IPS DF 6.9 (cell line): ENCODE data around the gene ARTN.

ENCODE experiments used
- DNase-seq: peaks from one replicate; pipeline ENCODE4 v3.0.0-alpha.2; 2013; ENCODE audit warnings: low read depth, low spot score
- H3K27ac ChIP-seq: one replicate; pipeline ENCODE4 v1.5.1; 2013; ENCODE audit warnings: low read length, control low read depth
- H3K27me3 ChIP-seq: 2 replicates; pipeline ENCODE4 v1.6.1; 2013; ENCODE audit warnings: mild to moderate bottlenecking, low read length; ENCODE audit not compliant: control insufficient read depth, insufficient read depth
- H3K36me3 ChIP-seq: 2 replicates; pipeline ENCODE4 v1.6.1; 2013; ENCODE audit warnings: low read length; ENCODE audit not compliant: control insufficient read depth, insufficient read depth
- H3K4me1 ChIP-seq: 2 replicates; pipeline ENCODE4 v1.6.1; 2013; ENCODE audit warnings: low read length; ENCODE audit not compliant: control insufficient read depth, insufficient read depth
- H3K4me3 ChIP-seq: 2 replicates; pipeline ENCODE4 v1.5.1; 2013; ENCODE audit warnings: mild to moderate bottlenecking, low read length
- H3K9me3 ChIP-seq: 2 replicates; pipeline ENCODE4 v1.6.1; 2013; ENCODE audit warnings: low read length, inconsistent platforms; ENCODE audit not compliant: control insufficient read depth, insufficient read depth
- WGBS: extraction: QIAGEN DNeasy Blood & Tissue Kit; methylation state at CpG from one replicate; pipeline ENCODE4 v1.1.7; 2013; ENCODE audit warnings: mixed read lengths, missing lambda C conversion rate; ENCODE audit not compliant: insufficient read length, insufficient coverage; 5-methylcytosine and 5-hydroxymethylcytosine counted together

The ARTN gene

GRCh38 chr1:43904660-43905551 lies 28.7 kb upstream of the ARTN start:
- no peaks in the 10 kb centered on the region for H3K4me1 ChIP-seq
- no peak overlapping the region for H3K27ac ChIP-seq
- no peaks in the 10 kb centered on the region for H3K9me3 ChIP-seq
- no peak overlapping the region for H3K4me3 ChIP-seq
- WGBS = no CpG with 5 or more reads among the region's 7 CpGs
- H3K36me3 ChIP-seq = no peaks in the 10 kb centered on the region
- no peak for DNase-seq
- H3K27me3 ChIP-seq = no peaks in the 10 kb centered on the region

- no peak for DNase-seq
- WGBS = no CpG with 5 or more reads among the region's 2 CpGs
- Histone ChIP-seq H3K9me3 (no peaks in the 10 kb centered on the region), H3K4me1 (peaks cover 7% of the 10 kb centered on the region), H3K27ac (no peak overlapping the region), H3K27me3 (no peaks in the 10 kb centered on the region), H3K36me3 (no peaks in the 10 kb centered on the region), H3K4me3 (no peak overlapping the region)
Measured at GRCh38 chr1:43908226-43908625, 25.4 kb upstream of the ARTN start.

- H3K36me3 ChIP-seq = no peaks in the 10 kb centered on the region
- H3K9me3 ChIP-seq = no peaks in the 10 kb centered on the region
- no peaks in the 10 kb centered on the region for H3K27me3 ChIP-seq
- no peak overlapping the region for H3K27ac ChIP-seq
- DNase-seq = no peak
- no CpG with 5 or more reads among the region's 5 CpGs for WGBS
- H3K4me1 ChIP-seq = peaks cover 7% of the 10 kb centered on the region
- H3K4me3 ChIP-seq = no peak overlapping the region
Measured at GRCh38 chr1:43908858-43909257, 24.7 kb upstream of the ARTN start.

GRCh38 chr1:43910343-43910742 lies 23.3 kb upstream of the ARTN start:
- no peak for DNase-seq
- WGBS = no CpG with 5 or more reads among the region's 1 CpG
- Histone ChIP-seq H3K27me3 (no peaks in the 10 kb centered on the region), H3K9me3 (no peaks in the 10 kb centered on the region), H3K27ac (no peak overlapping the region), H3K4me3 (no peak overlapping the region), H3K4me1 (peaks cover 7% of the 10 kb centered on the region), H3K36me3 (no peaks in the 10 kb centered on the region; the same call in 1 of the 2 replicates)

- H3K4me1 ChIP-seq = peaks cover 7% of the 10 kb centered on the region
- DNase-seq = no peak
- no peaks in the 10 kb centered on the region; the same call in 1 of the 2 replicates for H3K36me3 ChIP-seq
- no peak overlapping the region for H3K4me3 ChIP-seq
- no CpG with 5 or more reads among the region's 2 CpGs for WGBS
- H3K27ac ChIP-seq = no peak overlapping the region
- H3K27me3 ChIP-seq = no peaks in the 10 kb centered on the region
- H3K9me3 ChIP-seq = no peaks in the 10 kb centered on the region
Measured at GRCh38 chr1:43912607-43913006, 21.0 kb upstream of the ARTN start.

GRCh38 chr1:43913051-43913501 lies 20.5 kb upstream of the ARTN start:
- WGBS = no CpG with 5 or more reads among the region's 7 CpGs
- no peak for DNase-seq
- Histone ChIP-seq H3K9me3 (no peaks in the 10 kb centered on the region), H3K4me3 (no peak overlapping the region), H3K36me3 (no peaks in the 10 kb centered on the region; the same call in 1 of the 2 replicates), H3K4me1 (peaks cover 7% of the 10 kb centered on the region), H3K27ac (no peak overlapping the region), H3K27me3 (no peaks in the 10 kb centered on the region)

GRCh38 chr1:43913666-43914360 lies 19.8 kb upstream of the ARTN start:
- no peak overlapping the region for H3K4me3 ChIP-seq
- H3K27ac ChIP-seq = no peak overlapping the region
- H3K36me3 ChIP-seq = no peaks in the 10 kb centered on the region; the same call in 1 of the 2 replicates
- H3K4me1 ChIP-seq = peaks cover 7% of the 10 kb centered on the region
- DNase-seq = no peak
- H3K9me3 ChIP-seq = no peaks in the 10 kb centered on the region
- WGBS = no CpG with 5 or more reads among the region's 18 CpGs
- no peaks in the 10 kb centered on the region for H3K27me3 ChIP-seq

- no peak for DNase-seq
- Histone ChIP-seq H3K27ac (no peak overlapping the region), H3K36me3 (no peaks in the 10 kb centered on the region; the same call in 1 of the 2 replicates), H3K4me3 (no peak overlapping the region), H3K27me3 (no peaks in the 10 kb centered on the region), H3K9me3 (no peaks in the 10 kb centered on the region), H3K4me1 (peaks cover 7% of the 10 kb centered on the region)
- no CpG with 5 or more reads among the region's 13 CpGs for WGBS
Measured at GRCh38 chr1:43914576-43915525, 18.8 kb upstream of the ARTN start.

- no peaks in the 10 kb centered on the region for H3K9me3 ChIP-seq
- no peaks in the 10 kb centered on the region for H3K27me3 ChIP-seq
- no peak for DNase-seq
- WGBS = no CpG with 5 or more reads among the region's 7 CpGs
- no peaks in the 10 kb centered on the region for H3K36me3 ChIP-seq
- no peak overlapping the region for H3K27ac ChIP-seq
- no peaks in the 10 kb centered on the region for H3K4me1 ChIP-seq
- H3K4me3 ChIP-seq = no peak overlapping the region
Measured at GRCh38 chr1:43919906-43920305, 13.7 kb upstream of the ARTN start.

- no peaks in the 10 kb centered on the region for H3K27me3 ChIP-seq
- no peak overlapping the region for H3K4me3 ChIP-seq
- no peaks in the 10 kb centered on the region for H3K36me3 ChIP-seq
- H3K9me3 ChIP-seq = no peaks in the 10 kb centered on the region
- DNase-seq = no peak
- no peak overlapping the region for H3K27ac ChIP-seq
- no CpG with 5 or more reads among the region's 6 CpGs for WGBS
- H3K4me1 ChIP-seq = no peaks in the 10 kb centered on the region
Measured at GRCh38 chr1:43921022-43921421, 12.6 kb upstream of the ARTN start.
